Psoas muscle (tissue), 8 donors: ENCODE measurements around the gene VWF. TPM values are rescaled to one million over a fixed set of nuclear protein-coding genes. Genes with fewer than 3 reads are reported as not detected.

ENCODE experiments used
- ATAC-seq, 4 donors: fragments of 200-7000 bp; cut with Tn5 transposase; one replicate each; pipeline ENCODE4 v1.9.1; 2020; ENCODE audit warnings: moderate library complexity in 3 of 4, mild to moderate bottlenecking in 2 of 4
- DNase-seq, 2 donors: peaks; one replicate each; pipeline ENCODE4 v3.0.0-alpha.2; 2020
- H3K27ac ChIP-seq: fragments of 200-600 bp; one replicate; pipeline ENCODE4 v1.8.0; 2022
- H3K27me3 ChIP-seq, 3 donors: fragments of 200-600 bp in 1 of 3; one replicate each; pipeline versions ENCODE4 v1.6.1 to v1.8.0; 2013 to 2022; ENCODE audit warnings: low read length in 2 of 3, mild to moderate bottlenecking in 2 of 3, moderate library complexity in 1 of 3; ENCODE audit not compliant: insufficient read depth in 3 of 3
- H3K36me3 ChIP-seq, 2 donors: fragments of 200-600 bp in 1 of 2; one replicate each; pipeline versions ENCODE4 v1.6.1 to v1.8.0; 2013 to 2022; ENCODE audit warnings: low read depth in 1 of 2, mild to moderate bottlenecking in 1 of 2, moderate library complexity in 1 of 2; ENCODE audit not compliant: insufficient read depth in 1 of 2
- H3K4me1 ChIP-seq: fragments of 200-600 bp; one replicate; pipeline ENCODE4 v1.8.0; 2022
- H3K4me3 ChIP-seq: fragments of 200-600 bp; one replicate; pipeline ENCODE4 v1.8.0; 2022; ENCODE audit warnings: mild to moderate bottlenecking
- H3K9me3 ChIP-seq: fragments of 200-600 bp; one replicate; pipeline ENCODE4 v1.8.0; 2022
- WGBS, 3 donors: extraction: QIAGEN DNeasy Blood & Tissue Kit; methylation state at CpG; one replicate each; pipeline versions ENCODE4 v1.1.6 to v1.1.7; 2013; 5-methylcytosine and 5-hydroxymethylcytosine counted together
- intact Hi-C, 2 donors: fragments of 100-400 bp; cut with DNase I; formaldehyde crosslinking; loops; one replicate each; pipeline versions ENCODE4 v1.11.0 to v1.14.2; 2022
- polyA plus RNA-seq, 3 donors: library from polyadenylated mRNA; stranded (reverse); fragments of 200-250 nt; gene quantifications; one replicate each; pipeline ENCODE4 v1.2.3, GENCODE V29; 2013
- total RNA-seq, 4 donors: library from RNA; stranded (reverse); fragmentation: NEBNext Ultra II Directional in 2 of 4; extraction: Animal tissue kit (Norgen Biotek cat#: 25700) in 2 of 4; gene quantifications; one replicate each; pipeline versions ENCODE4 v1.2.1 to v1.2.4, GENCODE V29; 2021 to 2023
- TF ChIP-seq, protein P1 (sequence below): fragments of 200-600 bp; IDR thresholded peaks from one replicate; pipeline ENCODE4 v1.8.0; 2022; ENCODE audit warnings: antibody characterized with exemption
- donor health status: healthy with polysubstance abuse.
- donor health status: DM: no; HTN: no; CAD: no; lungs with moderate emphysema.
- donor health status: Bipolar disorder and iron deficiency.
- donor health status: healthy.
- donor health status: DM: yes; HTN: yes; CAD: no.
- donor health status: DM: no; HTN: no; CAD: no.
- donor health status: DM: no; HTN: no; CAD: no.
- donor health status: DM: yes; HTN: yes; CAD: no.

VWF gene
- total and polyA plus RNA-seq, 7 donors, result 49.6 to 206 (median 122) TPM

DNA sequence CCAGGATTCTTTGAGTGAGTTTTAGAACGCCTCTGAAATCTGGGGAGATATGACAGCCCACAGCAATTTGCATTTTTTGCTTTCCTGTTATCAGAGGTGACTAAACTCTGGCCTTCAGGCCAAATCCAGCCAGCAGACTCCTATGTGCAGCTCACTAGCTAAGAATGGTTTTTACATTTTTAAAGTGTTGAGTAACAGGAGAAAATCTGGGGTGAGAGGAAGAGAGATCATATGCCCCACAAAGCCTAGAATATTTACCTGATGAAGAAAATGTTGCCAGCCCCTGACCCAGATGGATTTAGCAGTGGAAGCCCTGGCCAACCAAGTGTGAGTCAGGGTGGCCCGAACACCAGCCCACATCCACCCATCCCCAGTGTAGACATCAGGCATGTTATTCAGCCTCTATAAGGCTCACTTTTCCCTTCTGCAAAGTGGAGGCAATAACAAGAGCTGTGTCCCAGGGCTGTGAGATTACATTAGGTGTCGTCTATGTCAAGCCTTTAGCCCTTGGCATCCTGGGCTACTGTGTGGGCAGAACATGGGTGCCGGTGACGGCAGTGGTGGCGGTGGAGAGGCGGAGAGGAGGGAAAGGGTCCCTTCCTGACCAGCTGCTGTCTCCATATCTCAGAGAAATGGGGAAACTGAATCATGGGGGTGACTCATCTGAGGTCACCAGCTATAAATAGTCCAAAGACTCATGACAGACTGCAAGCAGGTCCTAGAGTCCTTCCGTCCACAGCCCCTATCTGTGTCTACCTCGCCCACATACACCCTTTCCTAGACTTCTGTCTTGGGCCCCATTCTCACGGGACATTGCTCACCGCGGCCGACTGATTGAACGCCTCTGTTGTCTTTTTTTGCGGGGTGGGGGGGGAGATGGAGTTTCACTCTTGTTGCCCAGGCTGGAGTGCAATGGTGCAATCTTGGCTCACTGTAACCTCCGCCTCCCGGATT, 43.1 kb upstream of the VWF start:
- 48 to 66% (median 56%) methylated on average over 17 of the region's 17 CpGs for WGBS, 3 donors
- intact Hi-C loops, result no loop called here
- TF ChIP-seq, protein P1, sequence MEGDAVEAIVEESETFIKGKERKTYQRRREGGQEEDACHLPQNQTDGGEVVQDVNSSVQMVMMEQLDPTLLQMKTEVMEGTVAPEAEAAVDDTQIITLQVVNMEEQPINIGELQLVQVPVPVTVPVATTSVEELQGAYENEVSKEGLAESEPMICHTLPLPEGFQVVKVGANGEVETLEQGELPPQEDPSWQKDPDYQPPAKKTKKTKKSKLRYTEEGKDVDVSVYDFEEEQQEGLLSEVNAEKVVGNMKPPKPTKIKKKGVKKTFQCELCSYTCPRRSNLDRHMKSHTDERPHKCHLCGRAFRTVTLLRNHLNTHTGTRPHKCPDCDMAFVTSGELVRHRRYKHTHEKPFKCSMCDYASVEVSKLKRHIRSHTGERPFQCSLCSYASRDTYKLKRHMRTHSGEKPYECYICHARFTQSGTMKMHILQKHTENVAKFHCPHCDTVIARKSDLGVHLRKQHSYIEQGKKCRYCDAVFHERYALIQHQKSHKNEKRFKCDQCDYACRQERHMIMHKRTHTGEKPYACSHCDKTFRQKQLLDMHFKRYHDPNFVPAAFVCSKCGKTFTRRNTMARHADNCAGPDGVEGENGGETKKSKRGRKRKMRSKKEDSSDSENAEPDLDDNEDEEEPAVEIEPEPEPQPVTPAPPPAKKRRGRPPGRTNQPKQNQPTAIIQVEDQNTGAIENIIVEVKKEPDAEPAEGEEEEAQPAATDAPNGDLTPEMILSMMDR, result no peak
- ATAC-seq (peak; percentile 84 to 90 (median 88)), DNase-seq (peak in 1 of 2 donors; percentile 61)
- peak overlapping the region; percentile 81 for H3K27ac ChIP-seq
- H3K27me3 ChIP-seq, result no peaks in the 10 kb centered on the region
- H3K9me3 ChIP-seq, result no peaks in the 10 kb centered on the region
- H3K4me3 ChIP-seq, result no peak overlapping the region
- peaks cover 21% of the 10 kb centered on the region for H3K4me1 ChIP-seq
- no peaks in the 10 kb centered on the region for H3K36me3 ChIP-seq

DNA sequence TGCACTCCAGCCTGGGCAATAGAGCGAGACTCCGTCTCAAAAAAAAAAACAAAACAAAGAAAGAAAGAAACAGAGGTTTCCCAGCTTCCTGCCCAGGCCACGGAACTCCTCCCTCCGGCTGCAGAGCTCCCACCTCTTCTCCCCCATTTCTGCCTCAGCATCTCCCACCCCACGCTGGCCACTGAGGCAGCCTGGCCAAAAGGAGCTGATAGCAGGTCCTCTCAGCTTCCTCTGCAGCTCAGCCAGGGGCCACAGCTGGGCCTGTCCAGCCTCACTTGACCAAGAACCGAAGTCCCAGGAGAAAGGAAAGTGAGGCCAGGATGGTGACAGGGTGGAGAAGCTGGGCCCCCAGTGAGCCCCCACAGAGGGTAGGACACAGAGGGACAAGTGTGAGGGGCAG, 42.3 kb upstream of the VWF start:
- WGBS, 3 donors, result 88 to 94% (median 89%) methylated on average over 6 of the region's 6 CpGs
- intact Hi-C loops, result no loop called here
- ATAC-seq, result no peak
- DNase-seq, result no peak
- no peaks in the 10 kb centered on the region for H3K9me3 ChIP-seq
- peaks cover 21% of the 10 kb centered on the region for H3K4me1 ChIP-seq
- TF ChIP-seq, protein P1, result no peak
- no peaks in the 10 kb centered on the region for H3K27me3 ChIP-seq
- no peaks in the 10 kb centered on the region for H3K36me3 ChIP-seq
- H3K4me3 ChIP-seq, result no peak overlapping the region
- H3K27ac ChIP-seq, result peak overlapping the region; percentile 81

DNA sequence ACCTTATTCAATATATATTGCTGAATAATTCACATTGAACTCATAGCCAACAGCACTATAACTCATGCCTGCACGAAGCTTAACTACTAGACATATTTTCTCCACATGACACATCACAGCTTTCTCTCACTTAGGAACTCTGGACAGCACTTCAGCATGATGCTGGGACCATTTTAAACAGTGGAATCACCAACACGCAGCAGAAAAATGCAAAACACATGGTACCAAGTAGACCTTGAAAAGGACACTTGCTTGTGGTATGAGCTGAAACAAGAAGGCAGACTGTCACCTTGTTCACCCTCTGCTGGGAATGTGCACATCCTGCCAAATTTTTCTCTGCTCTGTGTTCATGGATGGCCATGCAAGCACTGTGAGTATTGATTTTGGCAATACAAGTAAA, 40.9 kb upstream of the VWF start:
- Histone ChIP-seq H3K4me3 (no peak overlapping the region), H3K4me1 (peaks cover 21% of the 10 kb centered on the region), H3K27ac (no peak overlapping the region), H3K36me3 (no peaks in the 10 kb centered on the region), H3K27me3 (no peaks in the 10 kb centered on the region), H3K9me3 (no peaks in the 10 kb centered on the region)
- intact Hi-C loops, result no loop called here
- TF ChIP-seq, protein P1, result no peak
- DNase-seq (no peak), ATAC-seq (no peak)
- WGBS, 3 donors, result 59 to 76% (median 66%) methylated on average over 2 of the region's 2 CpGs

DNA sequence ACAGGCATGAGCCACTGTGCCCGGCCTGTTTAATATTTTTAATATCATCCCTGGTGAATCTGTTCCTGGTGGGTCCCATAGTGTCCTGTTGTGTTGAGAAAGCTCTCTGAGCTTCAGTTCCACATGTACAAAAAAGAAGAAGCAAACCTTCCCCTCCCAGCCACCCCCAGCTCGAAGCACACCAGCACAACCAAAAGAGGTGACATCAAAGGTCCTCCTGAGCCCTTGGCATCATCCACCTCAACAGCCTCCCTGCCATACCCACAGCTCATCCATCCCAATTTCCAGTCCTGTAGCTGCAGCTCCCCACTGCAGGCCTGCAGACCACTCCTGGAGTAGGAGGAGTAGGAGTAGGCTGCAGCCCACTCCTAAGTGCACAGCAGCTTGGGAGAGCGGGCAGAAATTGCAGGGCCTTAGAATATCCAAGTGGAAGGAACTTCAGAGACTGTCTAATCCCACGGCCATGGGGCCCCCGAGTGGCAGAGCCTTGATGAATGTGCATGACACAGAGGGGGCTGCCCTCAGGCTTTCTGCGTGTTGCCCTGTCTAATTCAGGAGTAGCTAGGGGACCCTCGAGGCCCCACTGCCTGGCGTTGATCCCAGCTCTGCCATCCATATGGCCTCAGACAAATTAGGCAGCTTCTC, 39.1 kb upstream of the VWF start:
- ATAC-seq, result no peak
- Histone ChIP-seq H3K27ac (no peak overlapping the region), H3K4me1 (peaks cover 19% of the 10 kb centered on the region), H3K9me3 (no peaks in the 10 kb centered on the region), H3K4me3 (no peak overlapping the region), H3K27me3 (peaks cover 0 to 2% (median 0%) of the 10 kb centered on the region in 3 donors), H3K36me3 (no peaks in the 10 kb centered on the region)
- intact Hi-C loops, result no loop called here
- no peak for DNase-seq
- 80 to 84% (median 83%) methylated on average over 8 of the region's 8 CpGs for WGBS, 3 donors
- TF ChIP-seq, protein P1, result no peak
